Gastroesophageal sphincter (tissue), 3 donors: ENCODE results near the gene DCDC2.

Experiments used
- POLR2A ChIP-seq, 2 donors: fragments of 450-650 bp; IDR thresholded peaks; one replicate each; pipeline ENCODE4 v1.6.1; 2017; ENCODE audit warnings: antibody characterized with exemption in 2 of 2, mild to moderate bottlenecking in 2 of 2, moderate library complexity in 1 of 2
- POLR2AphosphoS5 ChIP-seq: sonication (generic); formaldehyde crosslinking; IDR thresholded peaks from one replicate; pipeline ENCODE4 v1.6.1; 2017; ENCODE audit warnings: antibody characterized with exemption
- TF ChIP-seq, protein P1 (sequence below), 4 experiments: fragments of 200-600 bp in 2 of 4; fragments of 450-650 bp in 2 of 4; sonication (generic) in 1 of 4; IDR thresholded peaks; one replicate each; pipeline ENCODE4 v1.5.1; 2017 to 2019; ENCODE audit warnings: antibody characterized with exemption in 4 of 4, mild to moderate bottlenecking in 2 of 4, moderate library complexity in 2 of 4

DNA sequence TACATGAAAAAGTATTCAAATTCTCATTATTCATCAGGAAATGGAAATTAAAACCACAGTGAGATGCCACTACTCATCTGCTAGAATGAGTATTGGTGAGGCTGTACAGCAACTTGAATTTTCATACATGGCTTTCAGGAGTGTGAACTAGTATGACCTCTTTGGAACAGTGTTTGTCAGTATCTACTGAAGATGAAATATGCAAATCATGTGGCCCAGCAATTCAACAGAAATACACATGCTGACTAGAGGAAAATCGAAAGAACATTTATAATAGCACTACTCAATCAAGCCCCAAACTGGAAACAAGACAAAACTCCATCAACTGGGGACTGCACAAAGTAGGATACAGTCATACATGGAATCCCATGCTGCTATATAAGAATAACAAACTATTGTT lies 102.2 kb downstream of the DCDC2 start:
- TF ChIP-seq, protein P1, sequence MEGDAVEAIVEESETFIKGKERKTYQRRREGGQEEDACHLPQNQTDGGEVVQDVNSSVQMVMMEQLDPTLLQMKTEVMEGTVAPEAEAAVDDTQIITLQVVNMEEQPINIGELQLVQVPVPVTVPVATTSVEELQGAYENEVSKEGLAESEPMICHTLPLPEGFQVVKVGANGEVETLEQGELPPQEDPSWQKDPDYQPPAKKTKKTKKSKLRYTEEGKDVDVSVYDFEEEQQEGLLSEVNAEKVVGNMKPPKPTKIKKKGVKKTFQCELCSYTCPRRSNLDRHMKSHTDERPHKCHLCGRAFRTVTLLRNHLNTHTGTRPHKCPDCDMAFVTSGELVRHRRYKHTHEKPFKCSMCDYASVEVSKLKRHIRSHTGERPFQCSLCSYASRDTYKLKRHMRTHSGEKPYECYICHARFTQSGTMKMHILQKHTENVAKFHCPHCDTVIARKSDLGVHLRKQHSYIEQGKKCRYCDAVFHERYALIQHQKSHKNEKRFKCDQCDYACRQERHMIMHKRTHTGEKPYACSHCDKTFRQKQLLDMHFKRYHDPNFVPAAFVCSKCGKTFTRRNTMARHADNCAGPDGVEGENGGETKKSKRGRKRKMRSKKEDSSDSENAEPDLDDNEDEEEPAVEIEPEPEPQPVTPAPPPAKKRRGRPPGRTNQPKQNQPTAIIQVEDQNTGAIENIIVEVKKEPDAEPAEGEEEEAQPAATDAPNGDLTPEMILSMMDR (IDR thresholded peaks at IDR 0.05): no peak
- TF ChIP-seq POLR2AphosphoS5: no peak
- TF ChIP-seq POLR2A (IDR thresholded peaks at IDR 0.05): no peak
